Transverse colon (tissue), 4 donors: ENCODE measurements around the gene ZIC3.

Experiments used
- CTCF ChIP-seq, 5 experiments: fragments of 200-600 bp in 3 of 5; fragments of 450-650 bp in 2 of 5; sonication (generic) in 3 of 5; IDR thresholded peaks; 1 replicate in 2 of 5; 2 replicates in 3 of 5; pipeline ENCODE4 v1.5.1; 2016 to 2017; ENCODE audit warnings: antibody characterized with exemption in 5 of 5, inconsistent platforms in 3 of 5, mild to moderate bottlenecking in 2 of 5, moderate library complexity in 1 of 5
- POLR2AphosphoS5 ChIP-seq, 3 donors: sonication (generic); formaldehyde crosslinking; IDR thresholded peaks; one replicate each; pipeline ENCODE4 v1.6.1; 2016; ENCODE audit warnings: antibody characterized with exemption in 3 of 3

GRCh38 chrX:137574102-137574783, 8.3 kb downstream of the ZIC3 start:
- no peak for TF ChIP-seq CTCF (IDR thresholded peaks at IDR 0.05)
- TF ChIP-seq POLR2AphosphoS5 (IDR thresholded peaks at IDR 0.05): no peak
